HG03025 (cell line): ENCODE results near the gene PTPRN2.

Experiments used
- ATAC-seq: cut with Tn5 transposase; IDR thresholded peaks from one replicate; pipeline ENCODE4 v1.9.1; 2021; ENCODE audit warnings: mild to moderate bottlenecking, moderate library complexity; ENCODE audit not compliant: unreplicated experiment, low FRiP score

The PTPRN2 gene

DNA sequence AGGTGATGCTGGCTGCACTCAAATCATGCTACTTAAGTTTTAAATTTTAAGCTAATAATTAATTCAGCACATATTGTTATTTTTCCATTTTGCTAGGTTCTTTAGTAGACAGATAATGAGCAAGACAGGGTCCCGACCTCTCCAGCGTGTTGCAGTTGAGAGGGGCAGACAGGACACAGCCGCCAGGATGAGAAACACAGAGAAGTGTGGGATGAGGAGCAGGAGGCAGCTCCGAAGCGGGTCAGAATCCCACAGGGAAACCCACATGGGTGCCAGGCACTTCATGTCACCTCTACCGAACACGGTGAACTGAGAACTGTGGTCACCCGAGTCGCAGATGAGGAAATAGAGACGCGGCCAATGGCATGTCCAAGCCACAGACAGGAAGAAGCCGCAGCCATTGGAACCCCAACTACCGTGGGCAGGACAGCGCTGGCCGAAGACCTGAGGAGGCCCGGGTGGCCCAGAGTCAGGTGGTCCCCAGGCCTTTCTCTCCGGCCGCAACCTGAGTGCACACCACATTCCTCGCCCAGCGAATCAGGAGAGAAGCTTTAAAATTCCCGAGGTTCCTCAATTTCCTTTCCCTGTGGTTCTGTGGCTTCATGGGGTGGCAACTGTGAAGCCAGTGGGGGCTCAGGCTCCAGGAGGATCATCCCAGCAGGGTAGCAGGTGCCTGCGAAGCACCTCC lies 1037.9 kb downstream of the PTPRN2 start:
- no peak for ATAC-seq

DNA sequence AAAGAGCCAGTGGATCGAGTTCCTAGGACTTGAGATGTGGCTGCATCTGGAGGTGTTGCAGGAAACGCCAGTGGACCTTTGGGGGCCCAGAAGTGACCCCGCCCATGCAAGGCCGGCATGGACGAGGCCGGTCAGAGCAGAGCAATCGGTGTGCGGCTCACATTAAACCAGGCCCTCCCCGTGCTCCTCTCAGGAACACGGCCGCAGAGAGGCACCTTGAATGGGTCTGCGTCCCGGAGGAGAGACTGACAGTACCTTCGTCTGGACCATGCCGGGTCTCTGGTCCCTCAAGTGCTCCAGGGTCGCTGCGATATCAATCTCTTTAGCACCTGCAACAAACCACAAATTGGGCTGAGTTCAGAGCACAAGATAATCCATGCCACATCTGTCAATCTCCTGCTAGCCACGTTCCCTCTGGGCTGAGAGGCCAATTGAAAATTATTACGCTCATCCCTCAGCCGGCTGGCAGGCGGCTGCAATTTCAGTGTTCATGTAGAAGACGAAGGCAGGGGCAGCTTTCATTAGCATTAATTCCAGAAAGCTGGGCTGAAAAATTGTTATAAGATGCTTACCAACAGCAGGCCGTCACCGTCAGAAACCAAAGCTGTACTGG lies 1038.8 kb downstream of the PTPRN2 start:
- ATAC-seq = no peak

DNA sequence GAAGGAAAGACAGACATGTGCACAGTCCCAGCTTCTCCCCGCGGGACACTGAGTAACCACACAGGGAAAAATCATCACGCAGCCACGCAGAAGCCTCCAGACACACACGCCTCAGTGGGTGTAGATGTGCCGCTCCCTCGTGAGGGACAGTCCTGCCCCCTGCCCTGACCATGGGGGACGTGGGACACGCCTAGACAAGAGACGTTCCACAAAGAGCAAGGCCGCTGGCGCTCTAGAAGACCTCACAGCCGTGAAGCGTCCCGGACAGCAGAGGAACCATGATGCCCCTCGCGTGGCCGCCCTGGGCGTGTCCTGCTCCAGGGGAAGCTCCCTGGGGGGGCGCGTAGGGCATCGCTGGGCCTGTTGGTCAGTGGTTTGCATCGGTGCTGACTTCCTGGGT lies 1040.0 kb downstream of the PTPRN2 start:
- ATAC-seq = no peak

DNA sequence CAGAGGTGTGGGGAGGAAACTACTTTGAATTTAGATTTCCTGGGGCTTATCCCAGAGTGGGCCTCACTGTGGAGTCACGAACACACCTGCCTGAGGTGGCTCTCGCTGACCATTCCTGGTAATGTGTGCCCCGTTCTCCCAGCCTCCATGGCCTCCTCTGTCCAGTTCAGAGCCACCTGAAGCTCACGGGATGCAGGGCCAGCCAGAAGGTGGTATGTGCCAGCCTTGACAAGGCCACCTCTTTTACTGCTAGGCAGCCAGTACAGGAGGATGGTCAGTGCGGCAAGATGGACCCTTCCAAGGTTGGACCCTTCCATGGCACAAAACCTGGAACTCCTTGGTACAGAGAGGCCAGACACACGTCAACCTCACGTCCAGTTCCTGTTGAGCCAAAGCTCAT lies 1040.5 kb downstream of the PTPRN2 start:
- no peak for ATAC-seq

DNA sequence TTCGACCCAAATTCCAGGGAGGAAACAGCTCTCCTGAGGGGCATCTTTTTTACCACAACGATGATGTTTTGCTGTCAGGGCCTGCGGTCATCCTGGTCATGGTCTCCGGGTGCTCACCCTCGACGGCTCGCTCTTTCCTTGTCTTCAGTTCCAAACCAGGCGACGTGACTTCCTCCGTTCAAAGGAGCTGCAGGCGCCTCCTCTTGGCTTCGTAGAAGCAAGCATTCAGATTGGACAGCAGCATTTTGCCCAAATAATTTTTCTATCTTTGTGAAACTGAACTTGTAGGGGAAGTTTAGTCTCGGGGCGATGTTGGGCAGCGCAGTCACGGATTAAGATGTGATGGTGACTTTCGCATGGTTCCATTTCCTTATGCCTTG lies 1042.0 kb downstream of the PTPRN2 start:
- no peak for ATAC-seq

DNA sequence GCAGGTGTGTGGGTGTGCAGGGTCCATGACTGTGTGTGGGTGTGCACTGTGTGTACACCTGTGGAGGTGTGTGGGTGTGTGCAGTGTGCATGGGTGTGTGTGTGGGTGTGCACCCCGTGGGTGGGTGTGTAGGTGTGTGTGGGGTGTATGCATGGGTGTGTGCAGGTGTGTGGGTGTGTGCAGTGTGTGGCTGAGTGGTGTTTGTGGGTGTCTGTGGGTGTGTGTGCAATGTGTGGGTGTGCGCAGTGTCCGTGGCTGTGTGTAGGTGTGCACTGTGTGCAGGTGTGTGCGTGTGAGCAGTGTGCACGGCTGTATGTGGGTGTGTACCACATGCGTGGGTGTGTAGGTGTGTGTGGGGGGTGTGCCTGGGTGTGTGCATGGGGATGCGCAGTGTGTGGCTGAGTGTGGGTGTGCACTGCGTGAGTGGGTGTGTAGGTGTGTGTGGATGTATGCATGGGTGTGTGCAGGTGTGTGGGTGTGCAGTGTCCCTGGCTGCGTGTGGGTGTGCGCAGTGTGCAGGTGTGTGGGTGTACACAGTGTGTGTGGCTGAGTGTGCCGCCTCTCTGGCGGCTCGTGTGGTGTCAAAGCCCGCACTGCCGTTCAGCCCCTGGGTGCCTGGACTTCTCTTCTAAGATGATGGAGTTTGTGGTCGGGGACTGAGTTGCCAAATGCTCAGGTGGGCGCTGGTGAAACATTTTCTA lies 1042.5 kb downstream of the PTPRN2 start:
- ATAC-seq = no peak

DNA sequence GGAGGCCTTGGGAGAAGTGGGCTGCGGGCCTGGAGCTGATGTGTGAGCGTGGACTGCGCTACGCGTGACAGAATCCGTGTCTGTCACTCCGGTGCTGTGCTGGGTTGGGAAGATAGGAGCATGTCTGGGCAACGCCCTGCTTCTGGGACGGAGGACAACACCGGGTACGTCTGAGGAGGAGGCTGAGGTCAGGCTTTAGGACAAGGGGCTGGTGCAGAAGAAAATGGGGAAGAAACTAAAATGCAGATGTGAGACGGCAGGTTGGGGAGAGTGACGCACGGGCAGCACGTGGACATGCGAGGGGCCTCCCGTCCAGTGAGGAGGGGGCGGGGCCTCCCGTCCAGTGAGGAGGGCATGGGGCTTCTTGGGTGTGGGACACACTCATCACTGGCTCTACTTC lies 1043.4 kb downstream of the PTPRN2 start:
- ATAC-seq = no peak

DNA sequence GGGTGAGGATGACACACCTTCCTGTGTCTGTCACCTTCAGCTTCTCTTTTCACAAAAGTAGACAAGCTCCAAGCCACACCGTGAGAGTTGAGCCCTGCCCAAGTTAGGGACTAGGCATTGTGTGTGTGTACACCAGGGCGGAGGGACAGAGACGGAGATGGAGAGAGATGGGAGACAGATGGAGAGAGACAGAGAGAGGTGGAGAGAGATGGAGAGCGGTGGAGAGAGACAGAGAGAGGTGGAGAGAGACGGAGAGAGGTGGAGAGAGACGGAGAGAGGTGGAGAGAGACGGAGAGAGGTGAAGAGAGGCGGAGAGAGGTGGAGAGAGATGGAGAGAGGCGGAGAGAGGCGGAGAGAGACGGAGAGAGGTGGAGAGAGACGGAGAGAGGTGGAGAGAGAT lies 1043.8 kb downstream of the PTPRN2 start:
- ATAC-seq = no peak

DNA sequence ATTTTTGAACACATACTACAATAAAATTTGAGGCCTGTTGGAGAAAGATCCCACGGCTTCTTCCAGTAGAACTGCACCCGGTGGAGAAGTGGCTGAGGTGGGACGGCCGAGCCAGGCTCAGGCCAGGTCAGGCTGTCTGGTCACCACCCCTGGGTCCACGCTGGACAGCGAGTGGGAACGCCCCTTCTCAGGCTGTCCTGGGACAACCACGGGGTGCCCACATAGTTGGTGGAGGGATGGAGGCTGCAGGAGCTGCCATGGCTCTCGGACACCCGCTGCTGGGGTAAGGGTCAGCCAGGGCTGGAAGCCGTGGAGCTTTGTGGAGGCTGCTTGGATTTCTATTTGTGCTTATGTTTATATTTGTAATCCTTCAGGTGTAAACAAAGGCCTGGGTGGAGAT lies 1044.3 kb downstream of the PTPRN2 start:
- ATAC-seq = no peak

DNA sequence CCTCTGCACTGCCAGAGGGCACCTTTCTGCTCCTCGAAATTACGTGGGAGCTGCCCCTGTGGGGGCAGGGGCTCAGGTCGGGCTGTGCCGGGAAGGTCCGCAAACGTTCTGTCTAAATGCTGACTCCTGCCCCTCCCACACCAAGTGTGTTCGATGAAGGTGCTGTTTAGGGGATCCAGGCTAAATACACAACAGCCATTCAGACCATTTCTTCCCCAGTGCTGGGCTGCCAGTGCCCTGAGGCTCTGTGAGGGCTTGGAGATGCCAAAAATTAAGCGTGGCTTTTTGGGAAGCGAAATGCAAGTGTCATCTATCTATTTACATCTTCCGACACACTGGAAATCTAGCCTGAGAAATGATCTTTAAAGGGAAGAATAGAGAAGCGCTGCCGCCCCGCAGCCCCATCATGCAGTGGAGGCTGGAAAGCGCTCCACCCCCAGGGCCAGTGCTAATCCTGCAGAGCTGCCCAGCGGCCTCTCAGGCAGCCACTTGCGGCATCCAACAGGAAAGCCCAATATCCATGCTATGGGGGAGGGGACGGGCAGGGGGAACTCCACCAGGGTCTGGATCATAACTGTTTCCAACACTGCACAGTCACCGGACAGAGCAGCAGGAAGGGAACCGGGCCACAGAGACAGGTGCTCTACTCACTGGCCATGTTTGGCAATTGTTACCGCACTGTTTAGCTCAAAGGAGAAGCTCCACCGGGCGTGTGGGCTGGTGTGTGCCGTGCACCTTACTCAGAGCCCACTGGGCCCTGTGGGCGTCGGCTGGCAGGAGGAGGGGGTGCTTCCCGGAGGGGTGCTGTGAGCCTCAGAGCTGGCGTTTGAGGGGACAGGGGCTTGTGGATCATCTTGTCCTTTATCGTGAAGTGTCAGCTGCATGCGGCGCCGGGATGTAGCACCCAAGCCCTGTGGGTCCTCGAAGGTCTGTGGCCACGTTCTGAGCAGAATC lies 1045.3 kb downstream of the PTPRN2 start:
- ATAC-seq = no peak

DNA sequence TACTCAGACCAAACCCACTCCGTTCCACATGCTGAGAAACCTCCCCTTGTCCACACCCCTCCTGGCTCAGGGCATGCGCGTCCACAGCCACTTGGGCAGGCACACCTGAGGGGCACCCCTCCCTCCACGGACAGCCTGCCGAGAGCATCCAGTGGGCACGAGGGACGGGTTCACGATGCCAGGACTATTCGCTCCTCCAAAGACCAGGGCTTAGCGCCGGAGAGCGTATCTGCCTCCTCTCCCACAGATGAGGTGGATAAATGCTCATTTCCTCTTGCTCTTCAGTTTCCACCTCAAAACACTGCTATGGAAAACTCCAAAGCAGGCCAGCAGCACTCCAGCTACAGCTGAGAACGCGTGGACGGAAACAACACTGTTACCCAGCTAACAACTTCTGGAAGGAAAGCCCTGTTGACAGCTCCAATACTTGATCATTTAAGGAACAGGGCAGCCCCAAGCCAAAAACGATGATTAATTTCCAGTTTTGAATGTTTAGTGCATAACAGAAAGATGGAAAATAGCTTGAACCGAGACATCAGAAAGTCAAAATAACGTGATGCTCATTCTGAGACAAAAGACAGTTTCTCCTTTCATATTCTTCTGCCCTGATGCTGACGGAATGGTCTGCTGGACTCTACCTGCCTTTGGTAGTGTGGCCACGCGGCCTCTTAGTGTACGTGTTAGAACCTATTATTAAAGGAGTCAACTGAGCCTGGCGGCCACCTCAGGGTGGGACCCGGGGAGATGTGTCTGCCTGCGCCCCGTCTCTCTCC lies 1046.1 kb downstream of the PTPRN2 start:
- no peak for ATAC-seq

DNA sequence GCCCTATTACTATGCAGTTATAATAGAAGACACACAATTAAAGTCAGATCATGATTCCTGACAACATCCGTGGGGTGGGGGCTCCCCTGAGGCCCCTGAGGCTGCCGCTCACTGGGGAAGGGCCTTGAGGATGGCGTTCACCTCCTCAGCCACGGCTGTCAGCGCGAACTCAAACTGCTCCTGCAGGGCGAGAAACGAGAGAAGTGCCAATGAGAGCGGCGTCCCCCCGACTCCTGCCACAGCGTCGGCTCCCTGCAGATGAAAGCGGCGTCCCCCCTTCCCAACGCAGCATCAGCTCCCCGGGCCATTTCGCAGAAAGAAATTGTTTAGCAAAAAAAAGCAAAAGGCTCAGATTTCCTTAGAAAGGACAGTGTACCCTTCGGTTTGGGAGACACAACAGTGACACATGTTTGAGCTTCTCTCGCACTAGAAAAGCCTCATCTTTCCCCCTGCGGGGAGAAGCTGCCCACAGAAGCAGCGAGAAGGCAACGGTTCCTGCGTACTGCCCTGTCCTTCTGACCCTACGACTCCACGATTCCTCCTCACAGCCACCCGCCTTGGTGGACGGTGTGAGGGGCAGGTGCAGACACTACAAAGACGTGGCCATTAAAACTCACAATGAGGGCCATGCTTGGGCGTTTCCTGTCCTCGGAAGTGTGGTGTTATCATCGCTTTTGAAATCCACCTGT lies 1046.9 kb downstream of the PTPRN2 start:
- no peak for ATAC-seq

DNA sequence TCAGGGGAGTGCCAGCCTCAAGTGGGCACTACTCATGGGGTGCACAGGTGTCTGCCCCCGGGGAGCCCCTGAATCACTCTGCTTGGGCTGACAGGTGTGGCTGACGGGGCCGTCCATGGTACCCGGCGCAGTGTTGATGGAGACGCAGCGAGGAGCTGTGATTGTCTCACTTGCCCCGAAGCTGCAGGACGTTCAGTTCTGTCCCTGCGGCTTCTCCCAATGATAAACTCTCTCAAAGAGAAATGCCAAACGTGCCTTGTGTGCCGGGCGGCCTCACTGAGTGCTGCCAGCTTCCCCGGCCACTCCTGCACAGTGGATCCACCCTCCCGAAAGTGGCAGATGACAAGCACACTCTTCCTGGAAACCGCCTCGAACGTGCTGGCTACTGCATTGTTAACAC lies 1047.6 kb downstream of the PTPRN2 start:
- no peak for ATAC-seq

DNA sequence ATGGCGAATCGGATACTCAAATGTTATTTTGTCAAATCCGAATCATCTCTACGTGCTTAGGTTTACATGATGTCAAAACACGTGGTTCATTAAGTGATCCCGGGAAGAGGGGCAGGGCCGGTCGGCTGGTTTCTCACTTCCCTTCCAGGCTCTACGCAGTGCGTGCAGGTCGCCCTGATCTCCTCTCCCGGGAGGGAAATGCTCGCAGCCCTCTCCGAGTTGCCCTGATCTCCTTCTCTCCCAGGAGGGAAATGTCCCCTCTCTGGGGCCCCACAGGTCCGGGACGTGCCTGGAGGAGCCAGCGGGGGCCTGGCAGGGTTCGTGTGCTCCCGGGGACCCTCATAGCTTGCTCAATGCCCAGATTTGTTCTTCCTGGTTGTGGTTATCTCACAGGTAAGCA lies 1048.1 kb downstream of the PTPRN2 start:
- no peak for ATAC-seq

DNA sequence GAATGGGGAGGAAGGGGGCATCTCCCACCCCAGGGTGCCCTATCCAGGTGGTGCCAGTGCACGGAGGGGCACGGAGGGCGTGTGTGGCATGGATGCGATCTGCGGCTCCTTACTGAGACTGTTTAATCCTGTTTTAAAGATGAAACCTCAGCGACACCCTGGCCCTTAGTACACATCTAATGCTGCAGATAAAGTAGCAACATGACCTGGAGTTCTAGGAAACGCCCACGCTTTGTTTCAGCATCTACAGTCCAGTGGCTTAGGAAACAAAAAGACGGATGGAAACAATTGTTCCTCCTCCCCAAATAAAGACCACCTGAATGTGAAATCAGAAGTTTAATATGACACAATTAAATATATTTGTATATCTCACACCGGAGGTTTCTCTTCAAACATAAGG lies 1048.9 kb downstream of the PTPRN2 start:
- no peak for ATAC-seq

DNA sequence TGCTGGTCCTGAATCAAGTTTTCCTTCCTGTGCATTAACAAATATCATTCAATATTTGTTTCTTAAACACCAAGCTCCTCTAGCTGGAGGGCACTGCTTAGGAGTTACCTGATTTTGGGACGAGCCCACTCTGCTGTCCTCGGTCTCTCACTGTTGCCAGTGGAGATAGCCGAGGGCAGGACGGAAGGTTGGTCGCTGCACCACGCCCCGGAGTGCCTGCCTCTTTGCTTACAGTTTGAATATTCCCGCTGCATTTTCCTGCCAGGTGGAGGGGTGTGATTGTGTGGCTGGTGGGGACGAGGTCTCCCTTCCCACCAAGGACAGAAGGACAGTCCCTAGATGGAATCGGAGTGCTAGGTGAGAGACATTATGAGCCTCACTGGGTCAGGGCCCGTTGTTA lies 1049.3 kb downstream of the PTPRN2 start:
- no peak for ATAC-seq

DNA sequence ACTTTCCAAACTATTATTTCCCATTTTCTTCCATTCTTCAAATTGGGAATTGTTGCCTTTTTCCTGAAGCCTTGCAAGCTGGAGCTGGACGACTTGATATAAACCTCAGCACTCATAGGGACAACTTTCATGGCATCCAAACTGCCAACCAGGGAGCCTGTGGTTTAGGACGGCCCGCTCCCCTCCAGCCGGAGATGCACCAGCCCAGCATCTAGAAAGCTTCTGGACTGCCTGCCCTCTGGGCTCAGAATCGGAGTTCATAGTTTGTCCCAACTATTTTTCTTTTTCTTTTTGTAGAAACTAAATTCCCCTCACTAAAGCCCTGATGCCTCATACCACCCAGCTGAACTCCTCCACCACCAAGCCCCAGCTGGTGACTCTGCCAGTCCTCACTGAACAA lies 1050.6 kb downstream of the PTPRN2 start:
- no peak for ATAC-seq

DNA sequence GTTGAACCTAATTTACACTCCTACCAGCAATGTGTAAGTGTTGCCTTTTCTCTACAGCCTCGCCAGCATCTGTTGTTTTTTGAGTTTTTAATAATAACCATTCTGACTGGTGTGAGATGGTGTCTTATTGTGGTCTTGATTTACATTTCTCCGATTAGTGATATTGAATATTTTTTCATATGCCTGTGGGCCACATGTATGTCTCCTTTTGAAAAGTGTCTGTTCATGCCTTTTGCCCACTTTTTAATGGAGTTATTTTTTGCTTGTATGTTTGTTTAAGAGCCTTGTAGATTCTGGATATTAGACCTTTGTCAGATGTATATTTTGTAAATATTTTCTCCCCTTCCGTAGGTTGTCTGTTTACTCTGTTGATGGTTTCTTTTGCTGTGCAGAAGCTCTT lies 1055.6 kb downstream of the PTPRN2 start:
- no peak for ATAC-seq

DNA sequence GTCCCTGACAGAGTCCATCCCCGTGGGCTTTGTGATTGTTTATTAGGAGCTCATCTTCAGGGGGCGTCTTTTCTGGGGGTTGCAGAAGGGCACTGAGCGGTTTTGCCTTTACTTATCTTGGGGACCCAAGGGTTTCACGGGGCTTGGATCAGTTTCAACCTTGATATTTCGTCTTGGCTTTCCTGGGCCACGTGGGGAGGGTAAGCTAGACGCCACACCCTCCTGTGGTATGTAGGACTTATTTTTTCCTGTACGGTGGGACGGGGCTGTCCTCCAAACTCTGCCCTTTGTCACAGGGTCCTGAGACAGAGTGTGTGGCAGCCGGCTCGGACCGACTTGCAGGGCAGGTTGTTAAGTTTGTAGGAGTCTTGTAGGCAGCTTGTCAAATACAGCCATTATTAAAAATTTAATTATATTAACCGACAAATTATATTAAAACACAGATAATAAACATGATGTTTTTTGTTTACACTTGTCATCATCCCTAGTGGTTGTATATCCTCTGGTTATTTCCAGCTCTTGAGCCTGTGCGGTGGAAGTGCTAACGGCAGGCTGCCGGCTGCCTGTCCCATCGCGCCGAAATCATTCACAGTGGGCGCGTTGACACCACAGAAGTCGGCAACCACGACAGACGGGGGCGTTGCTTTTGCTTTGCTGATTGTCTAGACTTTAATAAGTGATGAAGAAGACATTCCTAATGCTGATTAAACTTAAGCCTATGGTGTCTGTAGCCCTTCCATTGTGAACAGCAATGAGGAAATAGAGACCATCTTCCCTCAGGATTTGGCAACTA lies 1057.7 kb downstream of the PTPRN2 start:
- no peak for ATAC-seq
